Endothelial cell of umbilical vein (primary cell): ENCODE data around the gene KCNMB4. TPM values are rescaled to one million over a fixed set of nuclear protein-coding genes. Genes with fewer than 3 reads are reported as not detected.

Source experiments
- BruUV-seq: library from RNA; stranded (reverse); fragments of 400-500 nt; replicated peaks from 2 replicates; lab custom pipeline; 2021; lab: Mats Ljungman, UMichigan
- CTCF ChIA-PET: fragments of 300-600, 350-600 bp; sonication (Branson Sonifier 250); formaldehyde crosslinking; loops from one replicate; lab custom pipeline; 2021; ENCODE audit warnings: antibody characterized with exemption, inconsistent platforms; lab: Charles Lee
- POLR2A ChIA-PET: fragments of 300-600, 350-600 bp; sonication (Branson Sonifier 250); formaldehyde crosslinking; loops from one replicate; lab custom pipeline; 2021; ENCODE audit warnings: antibody characterized with exemption, inconsistent platforms; lab: Charles Lee
- DNase-seq: peaks from one replicate; pipeline ENCODE4 v3.0.0-alpha.2; 2011; ENCODE audit warnings: low read depth, low spot score
- FAIRE-seq: peaks from 2 replicates; lab custom pipeline; 2011; peaks lifted over from hg19 to GRCh38; lab: Jason Lieb, UNC
- H2AFZ ChIP-seq: 2 replicates; pipeline ENCODE4 v1.6.0; 2012; ENCODE audit warnings: low read depth, low read length, control low read depth, inconsistent platforms
- H3K27ac ChIP-seq: 2 replicates; pipeline ENCODE4 v1.5.1; 2011; ENCODE audit warnings: low read depth, mild to moderate bottlenecking, control low read depth, low read length, moderate library complexity; ENCODE audit not compliant: insufficient read depth
- H3K27me3 ChIP-seq, 2 experiments: 2 replicates each; pipeline versions ENCODE4 v1.6.0 to v1.6.1; 2011; ENCODE audit warnings: low read length in 2 of 2, mixed read lengths in 1 of 2; ENCODE audit not compliant: control insufficient read depth in 2 of 2, insufficient read depth in 2 of 2
- H3K36me3 ChIP-seq, 2 experiments: 2 replicates in 1 of 2; 3 replicates in 1 of 2; pipeline ENCODE4 v1.5.1; 2011; ENCODE audit warnings: low read length in 2 of 2, mild to moderate bottlenecking in 1 of 2, moderate library complexity in 1 of 2; ENCODE audit not compliant: control insufficient read depth in 2 of 2, insufficient read depth in 2 of 2; ENCODE audit errors: extremely low read depth in 1 of 2
- H3K4me1 ChIP-seq: 3 replicates; pipeline ENCODE4 v1.5.1; 2011; ENCODE audit warnings: mild to moderate bottlenecking, low read length; ENCODE audit not compliant: control insufficient read depth, insufficient read depth; ENCODE audit errors: extremely low read depth
- H3K4me2 ChIP-seq: 2 replicates; pipeline ENCODE4 v1.6.1; 2011; ENCODE audit warnings: low read length, control low read depth, mixed read lengths; ENCODE audit not compliant: insufficient read depth
- H3K4me3 ChIP-seq, 3 experiments: fragments of 200-600 bp in 1 of 3; sonication (generic), shearing (Covaris generic) in 1 of 3; replicated peaks in 1 of 3; 2 replicates each; pipeline ENCODE4 v1.5.1; 2011 to 2016; ENCODE audit warnings: control low read depth in 3 of 3, low read length in 3 of 3, mild to moderate bottlenecking in 2 of 3, inconsistent platforms in 1 of 3, low read depth in 1 of 3, moderate library complexity in 1 of 3; ENCODE audit not compliant: insufficient read depth in 1 of 3
- H3K79me2 ChIP-seq: 2 replicates; pipeline ENCODE4 v1.6.0; 2012; ENCODE audit warnings: low read length, inconsistent platforms; ENCODE audit not compliant: control insufficient read depth, insufficient read depth
- H3K9ac ChIP-seq: replicated peaks from 2 replicates; pipeline ENCODE3; 2011; ENCODE audit warnings: low read length, control low read depth; ENCODE audit not compliant: insufficient read depth; ENCODE audit errors: extremely low read depth
- H3K9me1 ChIP-seq: replicated peaks from 3 replicates; pipeline ENCODE4 v1.6.0; 2011; ENCODE audit warnings: mild to moderate bottlenecking, low read length; ENCODE audit not compliant: control insufficient read depth, insufficient read depth; ENCODE audit errors: extremely low read depth
- H3K9me3 ChIP-seq: replicated peaks from 2 replicates; pipeline ENCODE4 v1.5.1; 2012; ENCODE audit warnings: low read length, inconsistent platforms; ENCODE audit not compliant: control insufficient read depth, insufficient read depth
- H4K20me1 ChIP-seq: replicated peaks from 2 replicates; pipeline ENCODE3; 2011; ENCODE audit warnings: mild to moderate bottlenecking, low read length; ENCODE audit not compliant: control insufficient read depth, insufficient read depth; ENCODE audit errors: extremely low read depth
- EZH2 ChIP-seq: IDR thresholded peaks from 2 replicates; pipeline ENCODE4 v1.6.1; 2012; ENCODE audit warnings: borderline replicate concordance, low read depth, mild to moderate bottlenecking, moderate library complexity, low read length, inconsistent platforms; ENCODE audit not compliant: severe bottlenecking
- GATA2 ChIP-seq: IDR thresholded peaks from 2 replicates; pipeline ENCODE4 v1.7.0; 2011; ENCODE audit warnings: low read depth, mild to moderate bottlenecking, moderate library complexity, mixed read lengths, low read length; ENCODE audit not compliant: insufficient read length, insufficient read depth
- JUN ChIP-seq: IDR thresholded peaks from 2 replicates; pipeline ENCODE4 v1.6.1; 2011; ENCODE audit warnings: borderline replicate concordance, low read depth; ENCODE audit not compliant: insufficient read length, insufficient read depth
- MAX ChIP-seq: IDR thresholded peaks from 2 replicates; pipeline ENCODE4 v1.6.1; 2011; ENCODE audit not compliant: insufficient read depth, insufficient read length
- MYC ChIP-seq: IDR thresholded peaks from one replicate; pipeline ENCODE4 v1.6.1; 2011; ENCODE audit warnings: mild to moderate bottlenecking, low read depth, low read length
- POLR2AphosphoS5 ChIP-seq: IDR thresholded peaks from 2 replicates; pipeline ENCODE4 v1.6.1; 2012; ENCODE audit warnings: low read depth, mild to moderate bottlenecking, control low read depth, low read length, moderate library complexity; ENCODE audit not compliant: insufficient read depth
- dilution Hi-C: fragments of 300-500 bp; cut with MboI; formaldehyde crosslinking; loops from one replicate; pipeline ENCODE4 v1.15.0; 2019; ENCODE audit warnings: low sequenced_read_pairs; ENCODE audit not compliant: extremely low pct_ligation_motif_present
- intact Hi-C: fragments of 100-400 bp; cut with micrococcal nuclease; formaldehyde crosslinking; loops from one replicate; pipeline ENCODE4 v1.10.0; 2022
- polyA plus RNA-seq, 4 experiments: library from polyadenylated mRNA; depleted of rRNA in 3 of 4; stranded (reverse) in 3 of 4; unstranded in 1 of 4; fragments of >200 nt; gene quantifications; 2 replicates each; pipeline versions ENCODE4 v1.2.1 to v1.2.3, GENCODE V29; 2011 to 2012; ENCODE audit warnings: missing spikeins in 1 of 4
- total RNA-seq: library from RNA; stranded (reverse); gene quantifications from 2 replicates; pipeline ENCODE4 v1.2.3, GENCODE V29; 2021
- TF ChIP-seq, protein P1 (sequence below), 2 donors: IDR thresholded peaks; 1 replicate in 1 of 2; 2 replicates in 1 of 2; pipeline ENCODE4 v1.5.1; 2011; ENCODE audit warnings: low read length in 2 of 2, mild to moderate bottlenecking in 2 of 2, moderate library complexity in 2 of 2, control low read depth in 1 of 2, inconsistent platforms in 1 of 2, low read depth in 1 of 2; ENCODE audit not compliant: insufficient read depth in 1 of 2; ENCODE audit errors: extremely low read depth in 1 of 2

Gene KCNMB4
- total and polyA plus RNA-seq, 2 donors (not counting 3 experiments of a cell fraction or from before 2014, with no cell fraction given) = 0.97 to 2.0 TPM

DNA sequence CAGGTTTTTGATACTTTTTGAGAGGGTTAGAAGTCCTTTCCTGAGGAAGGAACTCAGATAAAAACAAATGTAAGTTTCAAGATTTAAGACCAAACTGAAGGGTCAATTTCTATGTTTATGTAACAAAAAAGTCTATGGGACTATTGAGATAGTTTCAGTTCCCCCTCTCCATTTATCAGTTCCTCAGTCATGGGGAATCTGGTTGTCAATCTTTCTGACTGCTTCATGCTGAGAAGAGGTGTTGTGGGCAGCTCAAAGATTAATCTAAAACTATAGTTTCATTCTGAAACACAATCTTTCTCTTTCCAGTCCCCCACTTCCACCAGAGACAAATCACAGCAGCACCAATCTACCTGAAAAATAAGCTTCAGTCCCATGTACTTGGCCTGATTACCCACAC, 93.7 kb downstream of the KCNMB4 start:
- FAIRE-seq = no peak

More for the DNA sequence above, 93.7 kb downstream of the KCNMB4 start:
- H3K79me2 ChIP-seq = no peaks in the 10 kb centered on the region
- H3K4me1 ChIP-seq = no peaks in the 10 kb centered on the region
- intact Hi-C loops = no loop called here
- CTCF ChIA-PET = no interaction called here
- TF ChIP-seq EZH2 (no peak), GATA2 (no peak), MAX (no peak), MYC (no peak), JUN (no peak), POLR2AphosphoS5 (no peak)
- TF ChIP-seq, protein P1, sequence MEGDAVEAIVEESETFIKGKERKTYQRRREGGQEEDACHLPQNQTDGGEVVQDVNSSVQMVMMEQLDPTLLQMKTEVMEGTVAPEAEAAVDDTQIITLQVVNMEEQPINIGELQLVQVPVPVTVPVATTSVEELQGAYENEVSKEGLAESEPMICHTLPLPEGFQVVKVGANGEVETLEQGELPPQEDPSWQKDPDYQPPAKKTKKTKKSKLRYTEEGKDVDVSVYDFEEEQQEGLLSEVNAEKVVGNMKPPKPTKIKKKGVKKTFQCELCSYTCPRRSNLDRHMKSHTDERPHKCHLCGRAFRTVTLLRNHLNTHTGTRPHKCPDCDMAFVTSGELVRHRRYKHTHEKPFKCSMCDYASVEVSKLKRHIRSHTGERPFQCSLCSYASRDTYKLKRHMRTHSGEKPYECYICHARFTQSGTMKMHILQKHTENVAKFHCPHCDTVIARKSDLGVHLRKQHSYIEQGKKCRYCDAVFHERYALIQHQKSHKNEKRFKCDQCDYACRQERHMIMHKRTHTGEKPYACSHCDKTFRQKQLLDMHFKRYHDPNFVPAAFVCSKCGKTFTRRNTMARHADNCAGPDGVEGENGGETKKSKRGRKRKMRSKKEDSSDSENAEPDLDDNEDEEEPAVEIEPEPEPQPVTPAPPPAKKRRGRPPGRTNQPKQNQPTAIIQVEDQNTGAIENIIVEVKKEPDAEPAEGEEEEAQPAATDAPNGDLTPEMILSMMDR (IDR thresholded peaks at IDR 0.05; ENCODE audit: extremely low read depth in 1 of 2, insufficient read depth in 1 of 2, low read depth in 1 of 2, low read length in 2 of 2) = no peak
- no peaks in the 10 kb centered on the region for H3K36me3 ChIP-seq
- no peak overlapping the region for H3K27ac ChIP-seq
- POLR2A ChIA-PET = no interaction called here
- H3K9me3 ChIP-seq = no peaks in the 10 kb centered on the region
- H3K4me2 ChIP-seq = no peak overlapping the region
- peaks cover 2 to 4% of the 10 kb centered on the region in 2 experiments for H3K27me3 ChIP-seq
- H3K9me1 ChIP-seq = no peaks in the 10 kb centered on the region
- DNase-seq = no peak
- no TSS peak for BruUV-seq
- no peak overlapping the region for H2AFZ ChIP-seq
- dilution Hi-C loops = no loop called here
- no peak overlapping the region for H3K4me3 ChIP-seq
- no peaks in the 10 kb centered on the region for H4K20me1 ChIP-seq
- H3K9ac ChIP-seq = no peak overlapping the region
